IPS-20b (cell line): ENCODE results near the gene WDR93.

Source experiments
- H3K27ac ChIP-seq: one replicate; pipeline ENCODE4 v1.5.1; 2013; ENCODE audit warnings: low read length
- H3K27me3 ChIP-seq: 2 replicates; pipeline ENCODE4 v1.6.1; 2013; ENCODE audit warnings: mild to moderate bottlenecking, low read length, inconsistent platforms; ENCODE audit not compliant: insufficient read depth
- H3K36me3 ChIP-seq: 2 replicates; pipeline ENCODE4 v1.6.1; 2013; ENCODE audit warnings: low read depth, mild to moderate bottlenecking, inconsistent platforms, low read length, moderate library complexity; ENCODE audit not compliant: insufficient read depth
- H3K4me1 ChIP-seq: 2 replicates; pipeline ENCODE4 v1.6.1; 2013; ENCODE audit warnings: mild to moderate bottlenecking, control low read depth, inconsistent platforms, low read length, moderate library complexity; ENCODE audit not compliant: insufficient read depth
- H3K4me3 ChIP-seq: 2 replicates; pipeline ENCODE4 v1.5.1; 2013; ENCODE audit warnings: mild to moderate bottlenecking, low read length, inconsistent platforms
- H3K9ac ChIP-seq: 2 replicates; pipeline ENCODE4 v1.6.1; 2013; ENCODE audit warnings: low read depth, mild to moderate bottlenecking, inconsistent platforms, low read length, moderate library complexity
- H3K9me3 ChIP-seq: 2 replicates; pipeline ENCODE4 v1.6.1; 2013; ENCODE audit warnings: mild to moderate bottlenecking, low read depth, low read length, inconsistent platforms; ENCODE audit not compliant: insufficient read depth

The WDR93 gene

DNA sequence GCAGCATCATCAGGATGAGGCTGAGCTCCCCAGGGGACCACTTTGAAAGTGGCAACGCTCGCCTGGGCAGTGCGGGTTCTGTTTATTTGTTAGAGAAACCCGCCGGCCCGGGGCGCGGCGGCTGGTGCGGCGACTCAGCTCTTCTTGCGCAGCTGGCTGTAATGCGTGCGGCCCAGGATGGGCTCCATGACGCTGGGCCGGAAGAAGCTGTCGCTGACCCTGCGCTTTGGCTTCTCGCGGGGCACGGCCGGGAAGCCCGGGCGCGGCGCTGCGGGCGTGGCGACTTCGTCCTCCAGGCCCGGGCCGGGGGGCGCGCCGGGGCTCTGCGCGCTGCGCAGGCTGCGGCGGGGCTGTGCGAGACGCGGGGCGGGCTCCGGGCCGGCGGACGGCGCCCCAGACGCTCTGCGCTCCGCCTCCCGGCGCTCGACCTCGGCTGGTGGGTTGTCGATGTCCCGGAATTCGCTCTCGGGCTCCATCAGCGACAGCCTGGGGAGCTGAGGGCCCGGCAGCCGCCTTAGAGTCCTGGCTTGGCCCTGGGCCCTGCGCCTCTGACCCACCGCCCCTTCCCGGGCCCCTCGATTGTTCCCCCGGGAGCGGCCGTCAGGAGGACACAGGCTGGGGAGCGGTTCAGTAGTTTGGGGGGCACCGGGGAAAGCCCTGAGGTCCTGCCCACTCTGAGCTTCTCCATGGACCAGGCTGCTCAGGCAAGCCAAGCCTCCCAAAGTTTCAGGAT, 25.0 kb upstream of the WDR93 start:
- Histone ChIP-seq H3K27me3 (peaks cover 32% of the 10 kb centered on the region), H3K4me1 (no peaks in the 10 kb centered on the region), H3K9ac (no peak overlapping the region), H3K27ac (no peak overlapping the region), H3K36me3 (no peaks in the 10 kb centered on the region), H3K9me3 (no peaks in the 10 kb centered on the region), H3K4me3 (peak overlapping the region; percentile 58; the same call in 1 of the 2 replicates)

DNA sequence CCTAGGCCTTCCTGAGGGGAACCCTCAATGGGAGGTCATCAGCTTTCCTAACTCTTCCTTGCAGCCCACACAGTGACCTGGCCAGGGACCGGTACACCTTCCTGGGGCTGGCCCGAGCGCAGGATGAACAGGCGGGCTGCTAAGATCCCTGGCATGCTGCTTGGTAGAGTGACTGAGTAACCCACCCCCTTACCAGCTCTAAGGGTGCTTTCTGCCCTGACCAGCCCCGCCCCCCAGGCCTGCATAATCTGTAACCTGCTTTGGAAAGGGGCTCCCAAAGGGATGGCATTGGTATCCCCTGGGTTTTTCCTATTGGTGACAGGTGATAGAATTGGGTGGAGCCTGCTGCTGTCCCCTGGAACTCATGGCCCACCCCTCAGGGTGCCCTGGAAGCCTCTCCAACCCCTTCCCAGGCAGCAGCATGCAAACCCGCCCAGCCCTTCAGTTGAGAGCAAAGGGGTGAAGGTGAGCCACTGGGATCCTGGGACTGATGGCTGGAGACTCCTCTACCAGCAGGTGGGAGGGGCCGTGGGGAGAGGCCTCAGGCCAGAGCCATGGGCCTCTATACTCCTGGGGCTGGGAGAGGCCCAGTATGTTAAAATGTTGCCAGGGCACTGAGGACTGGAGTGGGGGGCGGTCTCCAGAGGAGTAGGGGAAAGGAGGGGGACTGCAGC, 24.3 kb upstream of the WDR93 start:
- Histone ChIP-seq H3K4me3 (peak overlapping the region; percentile 58; the same call in 1 of the 2 replicates), H3K36me3 (no peaks in the 10 kb centered on the region), H3K27ac (no peak overlapping the region), H3K4me1 (no peaks in the 10 kb centered on the region), H3K9ac (no peak overlapping the region), H3K9me3 (no peaks in the 10 kb centered on the region), H3K27me3 (peaks cover 32% of the 10 kb centered on the region)

DNA sequence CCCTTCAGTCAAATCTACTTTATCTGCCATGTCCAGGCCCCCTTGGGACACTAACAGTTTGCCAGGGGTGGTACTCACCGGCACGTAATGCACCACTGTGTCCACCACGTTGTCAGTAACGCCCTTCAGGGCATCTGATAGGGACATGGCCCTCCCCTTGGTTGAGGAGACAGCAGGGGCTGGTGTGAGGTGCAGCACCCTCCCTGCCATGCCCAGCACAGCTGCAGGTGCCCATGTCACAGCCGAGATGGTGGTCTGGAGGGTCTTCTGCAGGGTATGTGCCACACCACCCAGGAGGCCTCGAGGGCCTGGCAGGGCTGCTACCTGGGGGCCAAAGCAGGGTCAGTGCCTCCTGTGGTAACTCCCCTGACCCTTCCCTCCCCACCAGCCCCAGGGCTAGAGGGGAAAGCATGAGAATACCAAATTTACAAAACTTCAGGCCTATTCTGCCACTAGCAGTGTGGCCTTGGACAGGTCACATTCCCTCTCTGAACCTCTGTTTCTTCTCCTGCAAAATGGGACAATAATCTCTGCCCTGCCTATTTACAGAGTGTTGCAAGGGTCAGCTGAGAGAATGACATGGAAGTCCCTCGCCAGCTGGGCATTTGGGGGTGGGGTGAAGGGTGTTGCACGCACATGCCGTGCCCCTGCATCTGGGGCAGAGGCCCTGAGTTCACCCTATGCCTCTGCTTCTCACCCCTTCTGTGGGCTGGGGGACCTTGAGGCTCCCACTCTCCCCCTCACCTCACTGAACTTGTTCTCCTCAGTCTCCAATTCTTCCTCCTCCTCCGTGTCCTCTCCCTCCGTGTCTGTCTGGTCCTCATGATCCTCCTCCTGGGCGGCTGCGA, 23.5 kb upstream of the WDR93 start:
- no peak overlapping the region for H3K27ac ChIP-seq
- no peaks in the 10 kb centered on the region for H3K4me1 ChIP-seq
- peaks cover 32% of the 10 kb centered on the region for H3K27me3 ChIP-seq
- H3K9me3 ChIP-seq = no peaks in the 10 kb centered on the region
- no peaks in the 10 kb centered on the region for H3K36me3 ChIP-seq
- no peak overlapping the region for H3K4me3 ChIP-seq
- no peak overlapping the region for H3K9ac ChIP-seq

DNA sequence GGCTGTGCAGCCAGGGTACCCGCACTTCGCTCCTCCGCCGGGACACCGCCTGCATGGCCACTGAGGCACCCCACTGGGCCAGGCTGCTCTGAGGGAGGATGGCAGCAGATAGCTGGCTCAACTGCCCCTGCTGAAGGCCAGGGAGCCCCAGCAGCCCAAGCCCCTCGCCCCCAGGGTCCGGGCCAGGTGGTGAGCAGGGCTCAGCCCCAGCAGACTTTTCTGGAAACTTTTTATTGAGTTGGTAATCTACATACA, 23.0 kb upstream of the WDR93 start:
- no peaks in the 10 kb centered on the region for H3K4me1 ChIP-seq
- peaks cover 32% of the 10 kb centered on the region for H3K27me3 ChIP-seq
- H3K36me3 ChIP-seq = no peaks in the 10 kb centered on the region
- H3K4me3 ChIP-seq = no peak overlapping the region
- no peak overlapping the region for H3K9ac ChIP-seq
- H3K27ac ChIP-seq = no peak overlapping the region
- no peaks in the 10 kb centered on the region for H3K9me3 ChIP-seq

DNA sequence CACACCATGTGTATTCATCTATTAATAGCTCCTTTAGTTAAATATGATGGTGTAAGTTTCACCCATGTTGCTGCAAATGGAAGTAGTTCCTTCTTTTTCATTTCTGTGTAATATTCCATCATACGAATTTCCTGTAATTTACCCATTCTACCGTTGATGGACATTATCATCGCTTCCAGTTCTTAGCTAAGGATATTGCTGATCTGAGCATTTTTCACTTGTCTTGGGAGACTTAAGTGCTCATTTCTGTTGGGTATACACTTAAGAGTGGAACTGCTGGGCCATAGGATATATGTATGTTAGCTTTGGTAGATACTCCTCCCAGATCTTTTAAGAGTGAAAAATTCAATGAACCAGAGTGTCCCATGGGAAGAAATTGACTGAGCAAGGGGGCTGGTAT, 22.4 kb upstream of the WDR93 start:
- Histone ChIP-seq H3K4me1 (no peaks in the 10 kb centered on the region), H3K36me3 (no peaks in the 10 kb centered on the region), H3K9me3 (no peaks in the 10 kb centered on the region), H3K4me3 (no peak overlapping the region), H3K27me3 (peaks cover 32% of the 10 kb centered on the region), H3K9ac (no peak overlapping the region), H3K27ac (no peak overlapping the region)

DNA sequence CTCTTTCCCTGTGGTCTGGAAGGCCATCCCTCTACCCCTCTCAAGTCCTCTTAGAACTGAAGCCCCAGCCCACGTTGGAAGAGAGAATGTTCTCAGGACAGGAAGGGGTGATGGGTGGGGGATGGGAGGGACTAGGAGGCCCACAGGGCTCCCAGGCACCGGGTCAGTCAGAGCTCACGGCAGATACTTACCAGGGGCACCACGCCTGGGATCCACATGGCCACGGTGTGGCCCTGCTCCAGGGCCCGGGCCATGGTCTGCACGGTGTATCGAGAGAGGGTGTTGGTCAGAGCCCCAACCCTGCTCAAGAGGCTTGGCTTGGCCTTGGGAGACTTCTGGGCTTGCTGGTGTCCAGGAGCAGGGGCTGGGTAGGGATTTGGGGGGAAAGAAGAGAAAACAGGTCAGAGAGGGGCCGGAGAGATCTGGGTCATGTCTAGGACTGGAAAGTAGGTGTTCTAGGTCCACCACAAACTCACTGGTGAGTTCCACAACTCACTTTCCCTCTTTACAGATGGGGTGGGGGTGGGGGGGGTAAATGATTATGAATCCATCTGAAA, 21.2 kb upstream of the WDR93 start:
- no peak overlapping the region for H3K9ac ChIP-seq
- no peak overlapping the region for H3K4me3 ChIP-seq
- H3K27me3 ChIP-seq = peaks cover 38% of the 10 kb centered on the region
- H3K4me1 ChIP-seq = no peaks in the 10 kb centered on the region
- H3K27ac ChIP-seq = no peak overlapping the region
- H3K9me3 ChIP-seq = no peaks in the 10 kb centered on the region
- H3K36me3 ChIP-seq = no peaks in the 10 kb centered on the region

DNA sequence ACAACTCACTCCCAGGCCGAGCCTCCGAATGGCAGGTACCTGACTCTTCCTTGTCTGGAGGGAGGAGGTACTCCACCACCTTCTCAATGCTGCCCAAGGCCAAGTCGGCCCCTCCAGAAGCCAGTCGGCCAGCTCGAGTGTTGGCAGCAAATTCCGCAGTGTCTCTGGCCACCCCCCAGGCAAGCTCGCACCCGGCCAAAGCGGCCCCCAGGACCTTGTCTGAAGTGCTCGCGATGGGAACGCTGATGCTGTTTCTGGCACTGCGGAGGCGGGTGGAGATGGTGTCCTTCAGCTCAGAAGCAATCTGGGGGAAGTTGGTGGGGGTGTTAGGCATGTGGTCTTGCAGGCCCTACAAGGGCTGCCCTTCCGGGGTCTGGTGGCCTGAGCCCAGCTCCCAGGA, 20.7 kb upstream of the WDR93 start:
- no peak overlapping the region for H3K4me3 ChIP-seq
- H3K27ac ChIP-seq = no peak overlapping the region
- H3K9ac ChIP-seq = no peak overlapping the region
- H3K9me3 ChIP-seq = no peaks in the 10 kb centered on the region
- H3K27me3 ChIP-seq = peaks cover 32% of the 10 kb centered on the region
- H3K4me1 ChIP-seq = no peaks in the 10 kb centered on the region
- no peaks in the 10 kb centered on the region for H3K36me3 ChIP-seq

DNA sequence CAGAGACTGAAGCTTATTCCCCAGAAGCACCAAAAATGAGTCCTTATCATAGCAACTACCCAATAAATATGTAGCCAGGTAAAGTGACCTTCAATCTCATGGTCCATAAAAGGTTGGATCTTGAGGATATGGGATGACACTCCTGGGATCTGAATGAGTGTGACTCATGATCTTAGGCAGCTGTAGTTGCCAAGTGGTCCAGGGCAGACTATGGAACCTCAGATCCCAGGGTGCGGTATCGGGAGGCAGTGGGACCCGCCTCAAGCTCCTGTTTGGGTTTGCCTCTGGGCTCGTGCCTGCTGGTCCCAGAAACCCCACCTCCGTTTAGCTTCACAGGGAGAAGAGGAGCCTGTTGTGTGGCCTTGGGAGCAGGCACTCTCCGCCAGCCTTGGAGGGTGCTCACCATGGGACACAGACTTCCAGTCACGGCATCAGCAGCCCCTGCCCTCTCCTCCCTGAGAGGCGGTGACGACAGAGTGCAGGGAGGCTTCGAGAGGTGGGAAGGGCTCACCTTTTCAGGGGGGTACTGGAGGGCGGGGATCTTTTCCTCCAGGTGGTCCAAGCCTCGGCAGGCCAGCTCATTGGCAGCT, 19.5 kb upstream of the WDR93 start:
- H3K36me3 ChIP-seq = no peaks in the 10 kb centered on the region
- H3K4me3 ChIP-seq = no peak overlapping the region
- no peak overlapping the region for H3K9ac ChIP-seq
- no peaks in the 10 kb centered on the region for H3K9me3 ChIP-seq
- no peak overlapping the region for H3K27ac ChIP-seq
- H3K4me1 ChIP-seq = no peaks in the 10 kb centered on the region
- peaks cover 23% of the 10 kb centered on the region for H3K27me3 ChIP-seq

DNA sequence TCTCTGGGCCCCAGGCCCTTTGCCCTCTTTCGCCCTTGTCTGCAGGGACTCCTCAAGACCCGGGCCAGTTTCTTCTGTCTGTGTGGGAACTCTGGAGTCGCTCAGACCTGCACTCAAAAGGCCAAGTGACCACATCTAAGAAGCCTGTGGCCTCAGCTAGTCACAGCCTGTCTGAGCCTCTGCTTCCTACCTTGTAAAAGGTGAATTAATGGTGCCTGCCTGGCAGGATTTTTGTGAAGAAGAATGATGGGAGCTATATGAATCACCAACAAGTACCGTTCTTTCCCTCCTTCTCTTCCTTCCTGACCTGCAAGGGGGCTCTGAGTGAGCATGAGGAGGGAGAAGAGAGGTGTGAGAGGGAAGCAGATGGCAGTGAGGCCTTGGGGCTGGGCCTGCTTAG, 18.9 kb upstream of the WDR93 start:
- H3K4me1 ChIP-seq = no peaks in the 10 kb centered on the region
- H3K36me3 ChIP-seq = no peaks in the 10 kb centered on the region
- H3K27me3 ChIP-seq = peaks cover 17% of the 10 kb centered on the region
- H3K9me3 ChIP-seq = no peaks in the 10 kb centered on the region
- no peak overlapping the region for H3K27ac ChIP-seq
- H3K9ac ChIP-seq = no peak overlapping the region
- H3K4me3 ChIP-seq = no peak overlapping the region

DNA sequence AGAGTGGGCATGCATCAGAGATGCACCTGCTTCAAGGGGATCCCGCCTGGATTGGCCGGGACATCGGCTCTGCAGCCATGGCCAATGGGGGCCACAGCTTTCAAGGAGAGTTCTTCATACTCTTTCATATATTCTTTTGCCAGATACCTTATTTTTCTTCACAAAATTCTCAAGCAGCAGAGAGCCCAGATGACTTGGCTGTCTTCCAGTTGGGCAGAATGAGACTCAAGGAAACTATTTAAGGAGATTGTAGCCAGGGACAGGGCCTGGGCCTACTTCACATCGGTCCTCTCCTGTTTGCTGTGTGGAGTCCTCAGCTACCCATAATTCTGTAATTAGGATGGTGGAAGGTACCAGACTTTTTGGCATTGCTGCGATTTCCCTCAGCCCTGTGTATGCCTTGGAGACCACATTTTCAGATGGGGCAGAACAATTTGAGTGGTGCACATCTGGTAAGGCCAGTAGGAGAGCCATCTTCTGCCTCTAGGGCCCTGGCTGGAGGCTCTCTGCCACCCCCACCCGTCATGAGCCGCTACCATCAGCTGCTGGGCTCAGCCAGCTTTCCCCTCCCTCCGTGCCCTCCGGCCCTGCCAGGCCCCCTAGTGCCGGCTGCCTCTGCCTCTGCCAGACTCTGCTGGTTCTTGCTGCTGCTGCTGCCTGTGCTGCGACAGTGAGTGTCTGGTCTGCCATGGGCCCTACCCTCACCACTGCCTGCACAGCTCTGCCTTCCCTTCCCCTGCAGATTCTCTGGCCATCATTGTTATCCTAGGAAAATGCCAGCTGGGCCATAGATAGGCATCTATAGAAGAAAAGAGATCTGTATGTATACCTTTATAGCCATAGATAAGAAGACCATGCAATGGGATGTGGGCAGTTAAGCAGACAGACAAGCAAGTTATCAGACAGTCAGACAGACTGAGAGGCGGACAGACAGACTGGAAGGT, 18.1 kb upstream of the WDR93 start:
- H3K27me3 ChIP-seq = peaks cover 9% of the 10 kb centered on the region; the same call in 1 of the 2 replicates
- H3K27ac ChIP-seq = no peak overlapping the region
- no peak overlapping the region for H3K4me3 ChIP-seq
- no peaks in the 10 kb centered on the region for H3K36me3 ChIP-seq
- no peaks in the 10 kb centered on the region for H3K4me1 ChIP-seq
- no peak overlapping the region for H3K9ac ChIP-seq
- no peaks in the 10 kb centered on the region for H3K9me3 ChIP-seq

DNA sequence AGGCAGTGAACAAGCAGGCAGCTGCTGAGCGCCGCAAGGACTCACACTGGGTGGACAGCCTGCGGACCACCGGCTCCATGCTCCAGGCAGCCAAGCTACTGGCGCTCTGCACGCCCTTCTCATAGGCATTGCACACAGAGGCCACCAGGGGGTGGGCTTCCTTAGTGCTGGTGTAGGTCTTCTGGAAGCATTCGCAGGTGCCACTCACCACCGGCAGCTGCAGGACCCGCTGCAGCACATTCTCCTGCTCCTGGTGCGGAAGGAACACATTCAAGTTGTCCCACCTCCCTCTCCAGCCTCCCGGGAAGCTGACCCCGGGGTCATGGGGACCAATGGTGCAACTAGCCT, 17.5 kb upstream of the WDR93 start:
- H3K4me3 ChIP-seq = no peak overlapping the region
- no peaks in the 10 kb centered on the region for H3K4me1 ChIP-seq
- H3K9ac ChIP-seq = no peak overlapping the region
- H3K27me3 ChIP-seq = peaks cover 8% of the 10 kb centered on the region; the same call in 1 of the 2 replicates
- no peaks in the 10 kb centered on the region for H3K9me3 ChIP-seq
- H3K36me3 ChIP-seq = no peaks in the 10 kb centered on the region
- H3K27ac ChIP-seq = no peak overlapping the region
